Effector CD4-positive, alpha-beta T cell (primary cell): ENCODE data around the gene RNU6-8.

Source experiments
- DNase-seq: peaks from one replicate; pipeline ENCODE4 v3.0.0-alpha.2; 2020
- total RNA-seq: gene quantifications from one replicate; lab custom pipeline; 2026; lab: John Stamatoyannopoulos, UW

Gene RNU6-8
- total RNA-seq, result 0.94 reads per million

DNA sequence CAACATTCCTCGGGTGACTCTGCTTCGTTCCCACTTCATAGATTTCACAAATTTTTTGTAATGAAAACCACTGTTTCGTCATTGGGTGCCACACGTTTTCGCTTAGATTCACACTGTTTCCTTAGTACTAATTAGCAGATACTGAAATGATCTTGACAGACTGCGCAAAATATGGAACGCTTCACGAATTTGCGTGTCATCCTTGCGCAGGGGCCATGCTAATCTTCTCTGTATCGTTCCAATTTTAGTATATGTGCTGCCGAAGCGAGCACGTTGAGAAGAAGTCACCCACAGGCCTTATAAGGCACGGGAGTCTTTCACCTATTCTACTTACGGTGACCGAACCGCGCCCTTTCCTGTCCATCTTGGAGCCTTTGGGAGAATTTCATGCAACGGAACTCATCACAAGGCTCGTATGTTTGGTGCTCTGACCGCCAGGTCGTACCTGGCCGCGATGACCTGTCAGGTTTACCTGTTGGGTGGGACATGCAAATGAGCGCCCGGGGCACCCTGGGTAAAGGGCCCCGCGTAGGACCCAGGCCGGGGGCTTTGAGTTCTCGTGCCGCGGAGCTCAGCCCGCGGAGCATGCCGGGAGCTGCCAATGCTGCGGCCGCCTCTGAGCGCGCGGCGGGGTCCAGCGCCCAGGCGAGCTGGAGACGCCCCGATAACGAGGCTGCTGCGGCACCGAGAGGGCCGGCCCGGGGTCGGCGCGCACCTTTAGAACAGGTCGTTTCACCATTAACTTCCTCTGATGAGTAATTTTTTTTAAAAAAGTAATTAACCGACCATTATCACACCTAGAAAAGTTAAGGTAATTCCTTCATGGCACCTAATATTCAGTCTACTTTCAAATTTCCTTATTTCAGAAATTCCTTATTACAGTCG is at the start of gene RNU6-8:
Gene RNU6-8 (minus strand): TSS at position 272 of the 885 bp plus-strand sequence.
- DNase-seq, result peak; percentile 80

DNA sequence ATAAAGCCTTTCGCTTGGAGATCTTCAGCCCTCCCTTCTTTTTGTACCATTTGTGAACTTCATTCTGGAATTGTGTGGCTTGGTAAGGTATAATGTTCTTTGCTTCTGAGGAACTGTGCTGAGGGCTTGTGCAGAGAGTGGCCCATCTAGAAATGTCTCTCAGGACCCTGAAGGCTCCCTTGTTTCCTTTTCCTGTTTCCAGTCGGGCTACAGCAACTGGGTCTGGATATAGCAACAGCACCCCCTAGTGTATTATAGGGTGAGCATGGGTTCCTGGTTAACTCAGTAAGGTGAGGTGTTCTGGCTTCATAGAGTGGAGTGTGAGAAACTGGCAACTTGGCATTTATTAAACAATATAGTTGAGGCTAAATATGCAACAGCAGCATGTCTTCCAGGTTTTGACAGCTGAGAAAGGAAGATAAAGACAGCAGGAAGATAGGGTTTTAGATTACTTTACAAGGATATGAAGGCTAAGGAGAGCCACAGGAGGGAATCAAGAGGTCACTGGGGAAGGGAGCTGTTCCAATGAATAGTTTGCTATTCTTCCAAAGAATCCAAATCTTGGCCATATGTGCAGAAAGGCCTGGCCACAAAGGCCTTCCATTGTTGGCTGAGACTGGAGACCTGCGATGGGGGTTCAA is 49.1 kb upstream of the RNU6-8 start:
- peak; percentile 34 for DNase-seq

GRCh38 chr14:32251530-32251929 is 48.5 kb upstream of the RNU6-8 start:
- DNase-seq, result no peak

GRCh38 chr14:32250681-32251080 is 47.6 kb upstream of the RNU6-8 start:
- DNase-seq, result no peak

DNA sequence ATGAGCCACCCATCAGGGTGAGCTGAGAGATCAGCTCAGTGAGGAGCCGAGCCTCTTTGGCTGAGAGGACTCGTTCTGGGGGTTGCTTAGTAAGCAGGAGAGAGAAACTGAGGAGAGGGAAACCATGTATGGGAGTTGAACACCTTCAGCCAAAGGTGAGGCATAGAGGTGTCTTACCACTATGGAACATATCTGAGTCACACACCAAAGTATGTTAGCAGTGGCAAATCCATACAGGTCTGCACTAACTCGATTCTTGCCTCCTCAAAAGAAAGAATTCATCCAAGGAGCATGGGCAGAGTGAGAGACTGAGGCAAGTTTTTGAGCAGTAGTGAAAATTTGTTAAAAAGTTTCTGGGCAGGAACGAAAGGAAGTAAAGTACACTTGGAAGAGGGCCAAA is 46.7 kb upstream of the RNU6-8 start:
- DNase-seq, result no peak

GRCh38 chr14:32249371-32249770 is 46.3 kb upstream of the RNU6-8 start:
- DNase-seq, result no peak

DNA sequence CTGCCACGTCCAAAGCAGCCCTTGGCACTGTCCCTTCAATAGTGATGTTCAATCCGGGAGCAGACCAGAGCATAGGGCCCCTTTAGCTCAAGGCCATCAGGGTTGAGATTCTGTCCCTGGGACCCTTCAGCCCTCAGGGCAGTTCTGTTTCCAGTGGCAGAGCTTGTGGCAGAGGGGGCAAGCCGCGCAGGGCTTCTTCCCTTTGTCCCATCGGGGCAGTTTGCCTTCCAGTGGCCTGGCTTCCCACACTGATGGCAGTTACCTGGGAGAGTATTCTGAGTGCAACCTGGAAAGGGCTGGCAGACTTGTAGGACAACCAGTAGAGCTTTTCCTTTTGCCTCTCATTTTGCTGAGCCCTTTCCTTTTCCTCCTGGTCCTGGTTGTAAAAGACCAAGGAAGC is 43.7 kb upstream of the RNU6-8 start:
- no peak for DNase-seq

- DNase-seq, result no peak
Measured at GRCh38 chr14:32244404-32244803, 41.3 kb upstream of the RNU6-8 start.

DNA sequence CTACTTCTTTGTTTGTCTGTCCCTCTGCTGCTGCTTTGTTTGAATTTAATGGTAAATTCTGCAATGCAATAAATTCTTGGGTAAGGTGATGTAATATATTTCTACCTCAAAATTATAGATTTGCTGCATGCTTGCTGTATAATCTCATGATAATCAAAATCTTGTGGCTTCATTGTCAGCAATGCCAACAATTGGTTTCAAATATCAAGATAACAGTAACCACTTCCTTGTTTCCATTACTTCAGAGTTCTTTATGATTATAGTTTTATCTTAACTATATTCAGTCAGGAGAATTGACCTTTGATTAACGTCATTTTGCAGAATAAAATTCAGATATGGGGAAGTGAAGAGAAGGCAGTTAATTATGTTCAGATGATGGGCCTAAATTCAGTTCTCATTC is 30.2 kb upstream of the RNU6-8 start:
- no peak for DNase-seq

GRCh38 chr14:32232481-32232880 is 29.4 kb upstream of the RNU6-8 start:
- no peak for DNase-seq

- DNase-seq, result no peak
Measured at GRCh38 chr14:32230695-32231280, 27.7 kb upstream of the RNU6-8 start.

DNA sequence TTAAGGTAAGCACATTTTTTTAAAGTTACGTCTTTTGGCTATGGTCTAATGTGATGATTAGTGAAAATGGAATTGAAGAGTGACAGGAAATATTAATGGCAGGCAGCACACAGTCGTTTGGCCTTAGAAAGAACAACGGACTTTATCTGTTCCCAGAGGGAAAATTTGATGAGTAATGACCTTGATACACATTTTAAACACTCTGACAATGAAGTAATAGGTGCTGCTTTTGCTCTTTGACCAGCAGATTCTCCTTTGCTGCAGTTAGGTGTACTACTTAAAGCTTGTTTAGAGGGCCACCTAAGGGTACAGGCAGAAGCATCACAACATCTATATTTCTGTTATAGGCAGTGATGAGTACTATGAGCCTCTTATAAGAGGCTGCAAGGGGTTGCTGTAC is 27.1 kb upstream of the RNU6-8 start:
- DNase-seq, result no peak

DNA sequence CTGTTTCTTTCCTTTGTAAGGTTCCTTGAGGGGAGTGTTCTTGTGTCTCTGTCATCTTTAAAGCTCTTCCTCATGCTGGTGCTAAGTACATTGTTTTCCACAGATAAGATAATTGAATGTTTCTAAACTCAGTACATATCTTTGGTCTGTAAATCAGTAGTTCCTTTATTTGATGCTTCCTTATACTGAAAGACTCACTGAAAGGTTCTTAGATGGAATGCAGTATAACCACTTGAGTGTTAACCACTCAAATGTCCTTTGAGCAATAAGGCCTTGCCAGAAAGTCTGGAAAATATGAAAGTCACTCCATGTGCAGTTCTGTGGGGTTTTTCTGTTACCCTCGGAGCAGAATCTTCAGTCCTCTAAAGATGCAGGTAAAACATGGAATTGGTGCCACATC is 23.0 kb upstream of the RNU6-8 start:
- no peak for DNase-seq

- DNase-seq, result no peak
Measured at GRCh38 chr14:32225378-32225920, 22.4 kb upstream of the RNU6-8 start.

GRCh38 chr14:32224737-32225377 is 21.8 kb upstream of the RNU6-8 start:
- no peak for DNase-seq

DNA sequence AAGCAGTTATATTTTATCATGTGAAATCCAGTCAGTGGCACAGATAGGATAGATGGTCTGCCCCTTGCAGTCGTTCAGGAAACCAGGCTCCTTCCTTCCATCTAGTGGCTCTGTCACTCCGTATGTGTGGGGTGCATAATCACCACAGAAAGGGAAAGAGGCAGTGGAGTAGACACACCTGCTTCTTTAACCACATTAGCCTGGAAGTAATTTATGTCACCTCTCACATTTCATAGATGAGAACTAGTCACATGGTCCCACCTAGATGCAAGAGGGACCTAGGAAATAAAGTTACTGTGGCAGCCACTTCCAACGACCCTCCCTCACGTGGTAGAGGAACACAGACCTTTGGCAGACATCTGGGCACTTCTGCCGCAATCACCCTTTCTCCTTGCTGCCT is 14.2 kb upstream of the RNU6-8 start:
- DNase-seq, result no peak

DNA sequence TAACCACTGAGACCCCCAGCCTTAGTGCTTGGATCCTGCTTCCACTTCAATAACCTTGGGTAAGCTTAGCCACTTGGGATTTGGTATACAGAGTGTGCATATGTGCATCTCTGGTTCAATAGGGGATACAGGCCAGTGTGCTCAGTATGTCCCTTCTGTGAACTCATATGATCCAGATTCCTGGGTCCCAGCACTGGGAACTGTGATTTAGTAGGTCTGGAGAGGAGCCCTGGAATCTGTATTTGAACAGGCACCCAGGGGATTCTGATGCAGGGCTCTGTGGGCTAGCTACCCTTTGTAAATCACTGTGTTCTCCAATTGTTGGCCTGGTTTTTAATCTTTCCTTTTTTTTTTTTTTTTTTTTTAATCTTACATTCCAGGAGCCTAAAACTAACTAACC is 9.8 kb upstream of the RNU6-8 start:
- no peak for DNase-seq

- DNase-seq, result no peak
Measured at GRCh38 chr14:32211068-32211404, 8.0 kb upstream of the RNU6-8 start.

- DNase-seq, result no peak
Measured at GRCh38 chr14:32209471-32209870, 6.4 kb upstream of the RNU6-8 start.

- no peak for DNase-seq
Measured at GRCh38 chr14:32208490-32208889, 5.4 kb upstream of the RNU6-8 start.

GRCh38 chr14:32206552-32206951 is 3.5 kb upstream of the RNU6-8 start:
- DNase-seq, result no peak

DNA sequence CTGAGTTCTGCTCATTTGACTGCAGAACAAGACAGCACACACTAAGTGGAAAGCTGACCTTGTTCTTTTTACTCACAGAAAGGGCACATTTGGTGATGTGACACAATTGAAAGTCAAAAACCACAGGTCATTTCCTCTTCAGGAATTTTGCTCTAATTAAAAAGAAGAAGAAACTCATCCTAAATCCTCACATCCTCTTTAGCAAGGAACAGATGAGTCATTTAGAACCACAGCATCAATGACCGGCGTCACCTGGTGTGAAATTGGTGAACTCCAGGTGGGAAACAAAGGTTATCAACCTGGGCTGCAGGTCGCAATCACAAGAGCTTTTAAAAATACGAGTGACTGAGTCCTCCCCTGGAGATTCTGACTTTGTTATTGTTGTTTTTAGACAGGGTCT is 2.9 kb upstream of the RNU6-8 start:
- DNase-seq, result no peak

- no peak for DNase-seq
Measured at GRCh38 chr14:32205554-32205953, 2.5 kb upstream of the RNU6-8 start.
